SK-N-SH treated with all-trans-retinoic acid at 6 μM for 48 hours (cell line): ENCODE data around the gene EDEM3.

Experiments used
- ARNTL ChIP-seq: fragments of 450-650 bp; formaldehyde crosslinking; IDR thresholded peaks from 2 replicates; pipeline ENCODE4 v1.5.0; 2020; ENCODE audit warnings: low read depth, mild to moderate bottlenecking, moderate library complexity, borderline replicate concordance
- BACH2 ChIP-seq: fragments of 250-450 bp; sonication (Bioruptor Pico); IDR thresholded peaks from 2 replicates; pipeline ENCODE4 v1.9.0; 2021; ENCODE audit warnings: mild to moderate bottlenecking, borderline replicate concordance
- PATZ1 ChIP-seq: fragments of 250-450 bp; sonication (Bioruptor Pico); IDR thresholded peaks from 2 replicates; pipeline ENCODE4 v1.8.0; 2020; ENCODE audit warnings: mild to moderate bottlenecking, moderate library complexity, borderline replicate concordance
- POU6F1 ChIP-seq: fragments of 250-450 bp; sonication (Bioruptor Pico); IDR thresholded peaks from 2 replicates; pipeline ENCODE4 v1.8.0; 2021; ENCODE audit warnings: low read depth, mild to moderate bottlenecking, moderate library complexity, borderline replicate concordance
- PPARA ChIP-seq: fragments of 250-450 bp; sonication (Bioruptor Pico); IDR thresholded peaks from 2 replicates; pipeline ENCODE4 v1.5.0; 2020; ENCODE audit warnings: mild to moderate bottlenecking, borderline replicate concordance
- RARB ChIP-seq: fragments of 250-450 bp; sonication (Bioruptor Pico); IDR thresholded peaks from 2 replicates; pipeline ENCODE4 v1.8.0; 2021; ENCODE audit warnings: mild to moderate bottlenecking, moderate library complexity
- SNAI2 ChIP-seq: fragments of 250-450 bp; sonication (Bioruptor Pico); IDR thresholded peaks from 2 replicates; pipeline ENCODE4 v1.5.0; 2020; ENCODE audit warnings: mild to moderate bottlenecking, moderate library complexity
- TOX ChIP-seq: fragments of 250-450 bp; sonication (Bioruptor Pico); IDR thresholded peaks from 2 replicates; pipeline ENCODE4 v1.8.0; 2021; ENCODE audit warnings: mild to moderate bottlenecking, moderate library complexity, borderline replicate concordance
- TSHZ2 ChIP-seq: fragments of 250-450 bp; sonication (Bioruptor Pico); IDR thresholded peaks from 2 replicates; pipeline ENCODE4 v1.5.0; 2020; ENCODE audit warnings: mild to moderate bottlenecking, moderate library complexity
- ZFP3 ChIP-seq: fragments of 250-450 bp; sonication (Bioruptor Pico); IDR thresholded peaks from 2 replicates; pipeline ENCODE4 v1.5.0; 2020; ENCODE audit warnings: mild to moderate bottlenecking, moderate library complexity
- ZFP30 ChIP-seq: fragments of 450-650 bp; formaldehyde crosslinking; IDR thresholded peaks from 2 replicates; pipeline ENCODE4 v1.5.0; 2022; ENCODE audit warnings: mild to moderate bottlenecking, moderate library complexity
- ZNF8 ChIP-seq: fragments of 450-650 bp; formaldehyde crosslinking; IDR thresholded peaks from 2 replicates; pipeline ENCODE4 v1.5.0; 2020; ENCODE audit warnings: mild to moderate bottlenecking, moderate library complexity

- TF ChIP-seq ZNF8 (no peak), SNAI2 (no peak), ZFP30 (CRISPR knock-in tag) (no peak), POU6F1 (CRISPR knock-in tag) (no peak), TSHZ2 (CRISPR knock-in tag) (no peak), ZFP3 (CRISPR knock-in tag) (no peak), ARNTL (CRISPR knock-in tag) (no peak), PATZ1 (CRISPR knock-in tag) (no peak), RARB (CRISPR knock-in tag) (no peak), BACH2 (no peak), TOX (CRISPR knock-in tag) (no peak), PPARA (no peak)
Observed at GRCh38 chr1:184643661-184644060, 111.0 kb downstream of the EDEM3 start.
